Measurements from ENCODE around the gene CD160.
"Not testable (repeated sequence)": the region's sequence is repeated elsewhere in the genome, so short reads cannot be mapped to it uniquely, and the experiment has no call there.

CD160 gene

GRCh38 chr1:145759721-145760120 is 40.4 kb downstream of the CD160 start:
- DNase-seq: no peak

GRCh38 chr1:145760395-145760949 is 41.2 kb downstream of the CD160 start:
- DNase-seq: not testable (repeated sequence)

- DNase-seq: not testable (repeated sequence)
Measured at GRCh38 chr1:145761498-145761897, 42.2 kb downstream of the CD160 start.

- not testable (repeated sequence) for DNase-seq
Measured at GRCh38 chr1:145762001-145762400, 42.7 kb downstream of the CD160 start.

- not testable (repeated sequence) for DNase-seq
Measured at GRCh38 chr1:145764231-145764940, 45.1 kb downstream of the CD160 start.

- DNase-seq: not testable (repeated sequence)
Measured at GRCh38 chr1:145765127-145765526, 45.8 kb downstream of the CD160 start.

- not testable (repeated sequence) for DNase-seq
Measured at GRCh38 chr1:145765585-145766360, 46.5 kb downstream of the CD160 start.

GRCh38 chr1:145766926-145767325 is 47.6 kb downstream of the CD160 start:
- not testable (repeated sequence) for DNase-seq

- DNase-seq: not testable (repeated sequence)
Measured at GRCh38 chr1:145768004-145768403, 48.7 kb downstream of the CD160 start.

GRCh38 chr1:145771056-145771455 is 51.8 kb downstream of the CD160 start:
- no peak for DNase-seq

- peak; percentile 27 for DNase-seq
Measured at GRCh38 chr1:145773423-145773822, 54.1 kb downstream of the CD160 start.

GRCh38 chr1:145777357-145778145 is 58.3 kb downstream of the CD160 start:
- DNase-seq: no peak

- no peak for DNase-seq
Measured at GRCh38 chr1:145778146-145778540, 58.8 kb downstream of the CD160 start.

- peak; percentile 36 for DNase-seq
Measured at GRCh38 chr1:145782272-145783099, 63.2 kb downstream of the CD160 start.

- no peak for DNase-seq
Measured at GRCh38 chr1:145784409-145784808, 65.1 kb downstream of the CD160 start.

- DNase-seq: peak; percentile 6
Measured at GRCh38 chr1:145785547-145785946, 66.2 kb downstream of the CD160 start.

- DNase-seq: no peak
Measured at GRCh38 chr1:145786271-145786670, 67.0 kb downstream of the CD160 start.

- no peak for DNase-seq
Measured at GRCh38 chr1:145788580-145788979, 69.3 kb downstream of the CD160 start.
